Uterus (tissue), 4 donors: ENCODE results near the gene PRKAG2. TPM values are rescaled to one million over a fixed set of nuclear protein-coding genes. Genes with fewer than 3 reads are reported as not detected.

Experiments used
- DNase-seq, 2 donors: peaks; one replicate each; pipeline ENCODE4 v3.0.0-alpha.2; 2019 to 2020
- H3K27ac ChIP-seq, 2 donors: fragments of 200-600 bp; sonication (generic); 1 replicate in 1 of 2; 2 replicates in 1 of 2; pipeline ENCODE4 v1.5.1; 2016 to 2018
- H3K27me3 ChIP-seq, 2 donors: fragments of 200-600 bp; sonication (generic); one replicate each; pipeline ENCODE4 v1.5.1; 2018 to 2019; ENCODE audit warnings: control low read depth in 1 of 2
- H3K36me3 ChIP-seq, 2 donors: fragments of 200-600 bp; sonication (generic); one replicate each; pipeline ENCODE4 v1.5.1; 2019; ENCODE audit warnings: control low read depth in 1 of 2
- H3K4me1 ChIP-seq, 2 donors: fragments of 200-600 bp; sonication (generic); one replicate each; pipeline ENCODE4 v1.5.1; 2018 to 2019; ENCODE audit warnings: control low read depth in 1 of 2
- H3K4me3 ChIP-seq, 2 donors: fragments of 200-600 bp; sonication (generic); 1 replicate in 1 of 2; 2 replicates in 1 of 2; pipeline ENCODE4 v1.5.1; 2018 to 2019; ENCODE audit warnings: mild to moderate bottlenecking in 1 of 2
- H3K9me3 ChIP-seq, 2 donors: fragments of 200-600 bp; sonication (generic); one replicate each; pipeline ENCODE4 v1.5.1; 2019; ENCODE audit warnings: control low read depth in 1 of 2
- CTCF ChIP-seq, 4 experiments: fragments of 200-600 bp in 2 of 4; fragments of 450-650 bp in 2 of 4; sonication (generic) in 2 of 4; IDR thresholded peaks; one replicate each; pipeline ENCODE4 v1.5.1; 2016 to 2019; ENCODE audit warnings: antibody characterized with exemption in 4 of 4, mild to moderate bottlenecking in 2 of 4, moderate library complexity in 1 of 4
- POLR2A ChIP-seq, 2 donors: fragments of 450-650 bp; IDR thresholded peaks; one replicate each; pipeline ENCODE4 v1.6.1; 2016; ENCODE audit warnings: antibody characterized with exemption in 2 of 2, mild to moderate bottlenecking in 1 of 2, moderate library complexity in 1 of 2
- intact Hi-C: fragments of 100-400 bp; cut with DNase I; formaldehyde crosslinking; loops from one replicate; pipeline ENCODE4 v1.15.1; 2023; ENCODE audit warnings: low total_unique reads
- total RNA-seq, 4 donors: library from RNA; depleted of rRNA in 3 of 4; stranded (reverse); fragments of >200 nt in 3 of 4; gene quantifications; one replicate each; pipeline versions ENCODE4 v1.1.0 to v1.2.4, GENCODE V29; 2014 to 2023
- donor health status: DM: yes; HTN: yes; CAD: no.

PRKAG2 gene
- total RNA-seq, 4 donors from 2014 or later, result 15.1 to 66.2 (median 33.6) TPM

DNA sequence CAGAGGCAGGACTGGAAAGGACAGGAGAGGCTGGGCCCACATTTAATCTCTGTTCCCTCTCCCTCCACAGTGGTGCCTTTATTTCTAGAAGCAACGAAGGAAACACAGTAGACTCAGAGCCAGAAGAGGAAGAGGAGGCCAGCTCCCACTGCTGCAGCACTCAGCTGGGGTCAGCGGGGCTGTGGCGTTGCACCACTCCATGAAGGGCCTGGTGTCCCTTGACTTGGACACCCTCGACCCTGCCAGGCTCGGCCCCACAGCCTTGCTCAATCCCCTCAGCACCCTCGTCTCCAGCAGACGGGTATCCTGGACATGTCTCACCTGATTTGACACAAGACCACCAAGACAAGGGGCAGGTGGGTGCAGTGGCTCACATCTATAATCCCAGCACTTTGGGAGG is 38.8 kb downstream of the PRKAG2 start:
- Histone ChIP-seq H3K4me3 (no peak overlapping the region), H3K27me3 (no peaks in the 10 kb centered on the region), H3K36me3 (no peaks in the 10 kb centered on the region), H3K9me3 (no peaks in the 10 kb centered on the region), H3K27ac (no peak overlapping the region), H3K4me1 (no peaks in the 10 kb centered on the region)
- no peak for TF ChIP-seq CTCF (IDR thresholded peaks at IDR 0.05)
- intact Hi-C loops, result no loop called here
- DNase-seq, result no peak

DNA sequence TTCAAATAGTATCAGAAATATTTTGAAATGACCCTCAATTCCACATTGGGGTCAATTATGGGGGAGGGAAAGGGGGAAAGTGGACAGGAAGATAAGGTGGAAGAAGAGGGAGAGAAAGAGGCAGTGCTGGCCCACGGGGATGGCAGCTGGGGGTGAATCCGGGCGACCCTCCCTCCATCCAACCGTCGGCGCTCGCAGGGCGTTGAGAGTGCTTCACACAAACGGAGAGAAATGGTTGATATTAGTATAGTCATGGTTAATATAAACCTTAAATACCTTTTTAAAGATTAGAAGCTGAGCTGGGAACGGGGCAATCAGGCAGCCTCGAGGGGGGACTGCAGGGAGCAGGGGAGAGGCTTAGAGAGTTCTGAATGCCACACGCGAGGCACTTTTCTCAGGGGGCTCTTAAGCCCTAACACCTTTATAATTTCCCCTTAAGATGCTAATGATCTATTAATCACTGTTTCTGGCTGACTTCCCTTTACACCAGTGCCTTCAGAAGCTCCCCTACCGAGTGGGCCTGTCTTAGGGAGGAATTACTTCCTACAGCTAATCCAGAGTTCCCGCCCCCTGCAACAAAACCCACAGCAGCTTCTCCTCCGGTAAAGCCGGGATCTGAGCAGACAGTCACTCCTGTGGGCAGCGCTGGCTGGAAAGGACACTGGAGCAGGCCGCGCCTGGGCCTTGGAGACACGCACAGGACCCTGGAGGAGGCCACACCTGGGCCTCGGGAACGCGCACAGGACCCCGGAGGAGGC is 39.5 kb downstream of the PRKAG2 start:
- H3K4me3 ChIP-seq, result no peak overlapping the region
- no peaks in the 10 kb centered on the region for H3K27me3 ChIP-seq
- DNase-seq, result no peak
- no peaks in the 10 kb centered on the region for H3K36me3 ChIP-seq
- no peak overlapping the region for H3K27ac ChIP-seq
- H3K4me1 ChIP-seq, result no peaks in the 10 kb centered on the region
- intact Hi-C loops, result no loop called here
- no peaks in the 10 kb centered on the region for H3K9me3 ChIP-seq
- TF ChIP-seq CTCF (IDR thresholded peaks at IDR 0.05) (no peak), POLR2A (IDR thresholded peaks at IDR 0.05) (no peak)

DNA sequence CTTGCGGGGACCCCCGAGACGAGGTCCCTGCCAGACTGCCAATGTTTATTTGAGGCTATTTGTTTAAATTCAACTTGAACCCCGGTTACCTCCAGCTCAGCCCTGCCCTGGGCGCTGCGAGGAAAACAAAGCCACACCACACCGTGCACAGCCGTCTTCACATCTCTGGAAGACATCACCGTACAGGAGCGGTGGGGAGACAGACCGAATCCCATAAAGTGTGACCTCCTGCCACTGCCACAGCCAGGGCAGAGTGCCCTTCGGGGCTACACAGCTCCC is 40.0 kb downstream of the PRKAG2 start:
- no peaks in the 10 kb centered on the region for H3K27me3 ChIP-seq
- H3K27ac ChIP-seq, result no peak overlapping the region
- H3K9me3 ChIP-seq, result no peaks in the 10 kb centered on the region
- no peak overlapping the region for H3K4me3 ChIP-seq
- no peaks in the 10 kb centered on the region for H3K36me3 ChIP-seq
- TF ChIP-seq POLR2A (IDR thresholded peaks at IDR 0.05) (no peak), CTCF (IDR thresholded peaks at IDR 0.05) (no peak)
- H3K4me1 ChIP-seq, result no peaks in the 10 kb centered on the region
- intact Hi-C loops, result no loop called here
- DNase-seq, result no peak

GRCh38 chr7:151836191-151836926 is 40.6 kb downstream of the PRKAG2 start:
- H3K4me3 ChIP-seq, result no peak overlapping the region
- H3K36me3 ChIP-seq, result no peaks in the 10 kb centered on the region
- H3K27me3 ChIP-seq, result no peaks in the 10 kb centered on the region
- H3K27ac ChIP-seq, result no peak overlapping the region
- no peaks in the 10 kb centered on the region for H3K9me3 ChIP-seq
- intact Hi-C loops, result no loop called here
- H3K4me1 ChIP-seq, result no peaks in the 10 kb centered on the region
- DNase-seq, result no peak
- TF ChIP-seq CTCF (IDR thresholded peaks at IDR 0.05) (no peak), POLR2A (IDR thresholded peaks at IDR 0.05) (no peak)

- Histone ChIP-seq H3K36me3 (no peaks in the 10 kb centered on the region), H3K4me3 (no peak overlapping the region), H3K9me3 (no peaks in the 10 kb centered on the region), H3K27me3 (no peaks in the 10 kb centered on the region), H3K4me1 (no peaks in the 10 kb centered on the region), H3K27ac (no peak overlapping the region)
- no peak for TF ChIP-seq CTCF (IDR thresholded peaks at IDR 0.05)
- no peak for TF ChIP-seq POLR2A (IDR thresholded peaks at IDR 0.05)
- intact Hi-C loops, result no loop called here
- DNase-seq, result no peak
Measured at GRCh38 chr7:151835636-151836035, 41.3 kb downstream of the PRKAG2 start.
